Femur (tissue), 1 donor: Measurements from ENCODE around the gene ITPK1.
"Not testable (repeated sequence)": the region's sequence is repeated elsewhere in the genome, so short reads cannot be mapped to it uniquely, and the experiment has no call there.

ENCODE experiments used
- DNase-seq: peaks from one replicate; pipeline ENCODE4 v3.0.0-alpha.2; 2017

Gene ITPK1

DNA sequence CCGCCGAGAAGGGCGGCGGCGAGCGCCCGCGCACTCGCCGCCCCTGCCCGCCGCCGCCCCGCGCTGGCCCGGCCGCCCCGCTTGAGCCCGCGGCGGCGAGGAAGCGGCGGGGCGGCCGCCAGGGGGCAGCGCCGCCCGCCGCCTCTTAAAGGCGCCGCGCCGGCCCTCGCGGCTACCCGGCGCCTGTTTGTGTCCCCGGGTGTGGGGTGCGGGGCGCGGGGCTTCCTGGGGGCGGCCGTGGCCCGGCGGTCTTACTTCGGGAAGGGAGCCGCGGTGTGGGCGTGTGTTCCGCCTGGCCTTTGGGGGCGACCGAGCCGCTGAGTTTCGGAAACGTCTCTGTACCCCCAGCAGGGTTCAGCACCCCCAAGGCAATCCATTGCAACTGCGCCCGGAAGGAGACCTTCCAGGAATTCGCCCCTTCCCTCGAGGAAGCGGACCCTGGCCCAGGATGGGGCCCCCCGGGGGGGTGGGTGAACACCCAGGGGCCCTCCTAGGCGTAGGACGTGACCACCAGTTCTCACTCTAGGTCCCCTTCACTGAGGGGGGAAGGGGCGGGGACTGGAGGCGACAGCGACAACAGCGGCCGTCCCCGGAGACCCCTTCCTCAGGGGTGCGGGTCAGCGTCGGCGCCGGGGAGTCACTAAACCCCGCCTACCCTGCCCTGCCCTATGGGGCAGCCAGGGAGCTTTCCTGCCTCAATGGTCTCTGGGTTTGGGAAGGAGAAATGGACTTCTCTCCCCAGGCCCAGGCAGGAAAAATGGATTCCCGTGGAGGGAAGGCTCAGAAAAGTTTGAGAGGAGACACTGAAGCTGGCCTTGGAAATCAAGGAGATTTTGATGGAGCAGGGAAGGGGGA is at the start of gene ITPK1:
ITPK1 (minus strand) TSS at position 105 of the 855 bp plus-strand sequence. CDS start 762 bp downstream, outside the sequence.
- peak; percentile 60 for DNase-seq

DNA sequence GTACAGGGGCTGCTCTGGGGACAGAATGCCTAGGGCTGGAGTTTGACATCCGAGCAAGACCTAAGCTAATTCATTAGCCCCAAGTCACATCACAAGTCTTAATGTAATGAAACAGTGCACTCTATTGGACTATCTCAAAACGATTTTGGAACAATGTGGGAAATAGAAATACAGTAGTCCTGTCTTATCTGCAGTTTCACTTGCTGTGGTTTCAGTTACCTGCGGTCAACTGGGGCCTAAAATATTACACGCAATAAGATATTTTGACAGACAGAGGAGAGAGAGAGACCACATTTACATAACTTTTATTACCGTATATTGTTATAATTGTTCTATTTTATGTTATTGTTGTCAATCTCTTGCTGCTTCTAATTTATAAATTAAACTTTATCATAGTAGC is 47.8 kb upstream of the ITPK1 start:
- no peak for DNase-seq

DNA sequence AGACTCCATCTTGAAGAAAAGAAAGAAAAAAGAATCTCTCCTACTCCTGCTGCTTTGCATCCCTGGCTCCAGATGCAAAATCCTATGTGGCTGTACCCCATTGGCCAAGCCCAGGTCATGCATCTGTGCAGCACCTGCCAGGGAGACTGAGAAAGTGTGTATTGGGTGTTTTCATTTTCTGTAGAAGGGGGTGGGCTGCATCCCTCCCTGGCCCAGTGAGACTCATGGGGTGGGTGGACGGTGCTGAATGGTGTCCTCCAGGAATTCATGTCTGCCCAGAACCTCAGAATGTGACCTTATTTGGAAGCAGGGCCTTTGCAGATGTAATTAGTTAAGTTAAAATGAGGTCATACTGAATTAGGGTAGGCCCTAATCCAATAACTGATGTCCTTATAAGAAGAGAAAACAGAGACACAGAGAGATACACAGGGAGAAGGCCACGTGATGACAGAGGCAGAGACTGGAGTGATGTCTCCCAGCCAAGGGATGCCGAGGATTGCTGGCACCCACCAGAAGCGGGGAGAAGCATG is 45.8 kb upstream of the ITPK1 start:
- no peak for DNase-seq

- no peak for DNase-seq
Measured at GRCh38 chr14:93160353-93160801, 44.7 kb upstream of the ITPK1 start.

GRCh38 chr14:93159625-93160352 is 44.1 kb upstream of the ITPK1 start:
- DNase-seq: not testable (repeated sequence)

DNA sequence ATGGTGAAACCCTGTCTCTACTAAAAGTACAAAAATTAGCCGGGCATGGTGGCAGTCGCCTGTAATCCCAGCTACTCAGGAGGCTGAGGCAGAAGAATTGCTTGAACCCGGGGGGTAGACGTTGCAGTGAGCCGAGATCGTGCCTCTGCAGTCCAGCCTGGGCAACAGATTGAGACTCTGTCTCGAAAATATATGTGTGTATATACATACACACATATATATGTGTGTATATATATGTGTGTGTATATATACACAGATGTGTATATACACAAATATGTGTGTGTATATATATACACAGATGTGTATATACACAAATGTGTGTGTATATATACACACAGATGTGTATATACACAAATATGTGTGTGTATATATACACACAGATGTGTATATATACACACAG is 42.6 kb upstream of the ITPK1 start:
- DNase-seq: not testable (repeated sequence)

GRCh38 chr14:93156693-93157369 is 41.1 kb upstream of the ITPK1 start:
- no peak for DNase-seq

DNA sequence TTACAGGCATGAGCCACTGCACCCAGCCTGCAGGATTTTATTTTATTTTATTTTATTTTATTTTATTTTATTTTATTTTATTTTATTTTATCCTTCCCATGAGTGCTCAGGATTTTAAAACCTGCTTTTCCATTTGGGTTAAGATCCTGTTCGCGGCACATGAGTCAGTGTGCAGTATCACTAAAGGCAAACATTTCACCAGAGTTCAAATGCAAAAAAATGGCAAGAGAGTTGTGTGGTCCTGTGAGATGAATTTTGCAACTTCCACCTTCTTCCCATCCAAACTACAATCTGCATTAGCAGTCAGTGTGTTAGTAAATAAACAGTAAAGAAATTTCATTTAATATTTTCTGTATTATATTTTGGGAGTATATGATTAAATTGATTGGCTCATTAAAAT is 39.9 kb upstream of the ITPK1 start:
- no peak for DNase-seq

- DNase-seq: no peak
Measured at GRCh38 chr14:93153121-93153520, 37.4 kb upstream of the ITPK1 start.

DNA sequence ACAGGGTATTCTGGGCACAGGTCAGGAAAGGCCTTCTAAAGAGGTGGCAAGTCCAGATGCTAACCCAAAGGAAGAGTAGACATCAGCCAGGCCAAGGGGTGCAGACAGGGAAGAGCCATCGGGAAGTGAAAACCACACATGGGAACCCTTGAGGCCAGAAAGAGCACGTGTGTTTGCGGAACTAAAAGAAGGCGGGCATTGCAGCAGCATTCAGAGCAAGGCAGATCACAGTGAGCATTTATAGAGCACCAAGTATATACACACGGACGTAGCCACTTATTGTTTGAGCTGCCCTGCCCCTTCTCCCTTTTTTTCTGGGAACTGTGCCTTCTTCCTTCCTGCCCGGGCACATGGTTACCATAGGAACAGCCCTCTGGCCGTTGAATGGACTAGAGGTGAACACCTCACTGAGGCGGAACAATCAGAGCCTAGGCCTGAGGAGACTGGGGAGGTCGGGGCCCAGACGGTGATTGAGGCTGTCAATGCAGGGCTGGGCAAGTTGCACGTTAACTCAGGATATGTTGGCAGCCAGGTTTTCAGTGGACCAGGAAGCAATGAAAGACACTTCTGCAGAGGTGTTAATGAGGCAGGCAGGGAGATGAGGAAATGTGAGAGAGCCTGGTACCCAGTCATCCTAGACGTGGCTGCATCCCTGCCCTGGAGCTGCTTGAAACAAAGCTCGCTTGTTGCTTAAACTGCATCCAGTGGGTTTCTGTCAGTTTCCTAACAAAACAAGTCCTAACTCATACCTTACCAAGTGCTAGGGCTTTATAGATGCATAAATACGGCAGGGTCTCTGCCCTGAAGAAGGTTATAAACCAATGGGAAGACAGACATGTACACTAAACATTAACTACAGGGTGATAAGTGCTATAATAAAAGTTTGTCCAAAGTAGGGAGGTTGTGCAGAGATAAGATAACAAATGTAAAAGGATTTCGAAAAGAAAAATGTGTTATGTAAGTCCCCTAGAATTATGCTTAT is 34.8 kb upstream of the ITPK1 start:
- DNase-seq: no peak

GRCh38 chr14:93148979-93149378 is 33.3 kb upstream of the ITPK1 start:
- no peak for DNase-seq

DNA sequence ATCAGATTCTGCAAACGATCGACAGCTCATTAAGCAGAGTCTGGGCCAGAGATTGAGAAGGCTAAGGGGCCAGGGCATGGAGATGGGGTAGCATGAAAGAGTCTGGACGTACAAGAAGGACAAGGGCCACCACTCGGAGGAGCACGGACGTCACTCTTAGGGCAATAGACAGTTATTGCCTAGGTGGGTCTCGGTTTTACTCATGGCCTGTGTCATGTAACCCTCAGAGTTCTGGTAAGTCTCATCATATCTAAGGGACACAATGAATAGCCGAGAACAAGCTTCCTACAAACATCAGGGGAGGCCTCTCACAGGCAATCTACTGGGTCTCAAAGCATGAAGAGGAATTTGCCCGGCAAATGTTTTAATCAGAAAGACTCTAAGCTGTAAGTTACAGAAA is 30.4 kb upstream of the ITPK1 start:
- DNase-seq: no peak

GRCh38 chr14:93142854-93143652 is 27.3 kb upstream of the ITPK1 start:
- no peak for DNase-seq

GRCh38 chr14:93137864-93138263 is 22.1 kb upstream of the ITPK1 start:
- peak; percentile 35 for DNase-seq

- DNase-seq: not testable (repeated sequence)
Measured at GRCh38 chr14:93136508-93136907, 20.8 kb upstream of the ITPK1 start.

DNA sequence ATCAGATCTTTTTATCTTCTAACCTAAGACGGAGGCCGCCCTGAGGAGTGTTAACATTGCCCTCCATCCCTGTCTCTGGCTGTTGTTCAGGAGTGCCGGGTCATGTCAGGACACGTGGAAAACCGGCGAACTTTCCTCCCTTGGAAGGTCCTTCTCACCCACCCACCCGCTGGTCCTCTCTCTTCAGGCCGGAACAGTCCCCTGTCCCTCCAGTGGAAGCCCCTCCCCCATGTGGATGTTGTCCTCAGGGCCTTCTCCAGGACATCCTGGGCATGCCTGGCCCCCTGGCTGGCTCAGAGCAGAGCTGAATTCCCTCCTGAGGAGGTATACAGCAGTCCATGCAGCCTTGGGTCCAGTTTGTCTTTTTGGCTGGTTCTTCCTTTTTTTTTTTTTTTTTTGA is 20.3 kb upstream of the ITPK1 start:
- DNase-seq: no peak

GRCh38 chr14:93135399-93135798 is 19.7 kb upstream of the ITPK1 start:
- DNase-seq: no peak

DNA sequence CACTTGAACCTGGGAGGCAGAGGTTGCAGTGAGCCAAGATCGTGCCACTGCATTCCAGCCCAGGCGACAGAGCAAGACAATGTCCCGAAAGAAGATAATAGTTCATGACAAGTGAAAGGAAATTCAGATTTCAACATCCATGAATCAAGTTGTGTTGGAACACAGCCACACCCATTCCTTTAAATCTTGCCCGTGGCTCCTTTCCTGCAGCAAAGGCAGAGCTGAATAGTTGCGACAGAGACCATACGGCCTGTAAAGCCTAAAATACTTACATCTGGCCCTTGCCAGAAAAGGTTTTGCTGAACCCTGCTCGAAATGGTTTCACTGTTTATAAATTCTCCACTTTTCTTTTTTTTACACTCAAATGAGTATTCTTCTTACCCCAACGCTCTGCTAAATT is 17.7 kb upstream of the ITPK1 start:
- no peak for DNase-seq

DNA sequence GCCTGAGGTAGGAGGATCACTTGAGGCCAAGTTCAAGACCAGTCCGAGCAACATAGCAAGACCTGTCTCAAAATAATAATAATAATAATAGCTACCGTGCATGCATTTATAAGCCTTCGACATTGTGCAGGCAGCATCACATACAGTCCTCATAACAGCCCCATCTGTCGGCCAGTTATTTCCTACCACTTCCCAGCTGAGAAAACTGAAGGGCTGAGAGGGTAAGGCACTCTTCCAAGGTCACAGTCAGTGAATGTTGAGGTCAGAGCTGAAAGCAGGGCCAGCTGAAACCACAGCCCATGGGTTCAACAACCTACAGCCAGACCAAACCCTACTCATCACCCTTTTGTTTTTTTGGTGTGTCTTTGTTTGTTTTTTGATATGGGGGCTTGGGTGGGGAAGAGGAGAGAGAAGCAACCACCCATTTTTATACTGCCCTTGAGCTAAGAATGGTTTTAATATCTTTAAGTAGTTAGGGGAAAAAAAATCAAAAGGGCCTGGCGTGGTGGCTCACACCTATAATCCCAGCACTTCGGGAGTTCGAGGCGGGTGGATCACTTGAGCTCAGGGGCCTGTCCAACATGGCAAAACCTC is 16.8 kb upstream of the ITPK1 start:
- DNase-seq: no peak

GRCh38 chr14:93131257-93131820 is 15.6 kb upstream of the ITPK1 start:
- DNase-seq: not testable (repeated sequence)
